Thyroid gland (tissue), 4 donors: ENCODE results near the gene PHKA1.

Source experiments
- POLR2A ChIP-seq, 2 donors: fragments of 450-650 bp; IDR thresholded peaks; one replicate each; pipeline ENCODE4 v1.6.1; 2017; ENCODE audit warnings: antibody characterized with exemption in 2 of 2, mild to moderate bottlenecking in 2 of 2, moderate library complexity in 1 of 2
- TF ChIP-seq, protein P1 (sequence below), 6 experiments: fragments of 200-600 bp in 3 of 6; fragments of 450-650 bp in 3 of 6; sonication (generic) in 3 of 6; IDR thresholded peaks; one replicate each; pipeline ENCODE4 v1.5.1; 2016 to 2019; ENCODE audit warnings: antibody characterized with exemption in 6 of 6, mild to moderate bottlenecking in 2 of 6, inconsistent platforms in 1 of 6, moderate library complexity in 1 of 6

DNA sequence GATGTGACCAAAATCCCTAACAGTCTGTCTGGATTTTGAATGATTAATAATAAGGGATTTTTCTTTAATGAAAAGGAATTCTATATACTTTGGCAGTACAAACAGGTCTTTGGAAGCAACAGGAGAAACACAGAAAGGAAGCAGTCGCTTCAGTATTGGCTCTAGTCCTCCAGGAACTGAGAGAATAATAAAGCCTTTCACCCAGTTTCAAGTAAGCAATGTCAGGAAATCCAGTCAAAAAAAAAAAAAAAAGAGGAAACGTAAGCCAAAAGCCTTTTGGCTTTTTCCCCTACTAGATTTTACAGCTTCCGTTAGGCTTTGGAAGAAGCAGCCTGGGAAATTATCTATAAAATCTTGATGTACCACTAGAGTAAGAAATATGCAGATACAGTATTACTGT lies 79.8 kb downstream of the PHKA1 start:
- TF ChIP-seq, protein P1, sequence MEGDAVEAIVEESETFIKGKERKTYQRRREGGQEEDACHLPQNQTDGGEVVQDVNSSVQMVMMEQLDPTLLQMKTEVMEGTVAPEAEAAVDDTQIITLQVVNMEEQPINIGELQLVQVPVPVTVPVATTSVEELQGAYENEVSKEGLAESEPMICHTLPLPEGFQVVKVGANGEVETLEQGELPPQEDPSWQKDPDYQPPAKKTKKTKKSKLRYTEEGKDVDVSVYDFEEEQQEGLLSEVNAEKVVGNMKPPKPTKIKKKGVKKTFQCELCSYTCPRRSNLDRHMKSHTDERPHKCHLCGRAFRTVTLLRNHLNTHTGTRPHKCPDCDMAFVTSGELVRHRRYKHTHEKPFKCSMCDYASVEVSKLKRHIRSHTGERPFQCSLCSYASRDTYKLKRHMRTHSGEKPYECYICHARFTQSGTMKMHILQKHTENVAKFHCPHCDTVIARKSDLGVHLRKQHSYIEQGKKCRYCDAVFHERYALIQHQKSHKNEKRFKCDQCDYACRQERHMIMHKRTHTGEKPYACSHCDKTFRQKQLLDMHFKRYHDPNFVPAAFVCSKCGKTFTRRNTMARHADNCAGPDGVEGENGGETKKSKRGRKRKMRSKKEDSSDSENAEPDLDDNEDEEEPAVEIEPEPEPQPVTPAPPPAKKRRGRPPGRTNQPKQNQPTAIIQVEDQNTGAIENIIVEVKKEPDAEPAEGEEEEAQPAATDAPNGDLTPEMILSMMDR (IDR thresholded peaks at IDR 0.05) = no peak
- TF ChIP-seq POLR2A (IDR thresholded peaks at IDR 0.05) = no peak
